ENCODE measurements around the gene DGLUCY.
"Not testable (repeated sequence)": the region's sequence is repeated elsewhere in the genome, so short reads cannot be mapped to it uniquely, and the experiment has no call there.

DGLUCY gene

DNA sequence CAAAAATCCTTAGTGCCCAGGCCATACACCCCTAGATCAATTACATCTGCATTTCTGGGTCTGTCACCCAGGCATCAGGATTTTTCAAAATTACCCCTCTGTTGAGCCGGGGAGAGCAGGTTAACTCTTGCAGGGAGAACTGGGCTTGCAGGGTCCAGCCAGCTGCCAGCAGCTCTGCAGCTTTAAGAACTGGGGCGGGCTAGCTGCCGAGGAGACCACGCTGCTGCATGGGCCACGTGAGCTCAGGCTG is at the start of gene DGLUCY:
Gene DGLUCY (plus strand): TSS at position 245 of the 250 bp plus-strand sequence. CDS start 46,222 bp downstream, outside the sequence.
- no peak for DNase-seq

GRCh38 chr14:91065266-91065665 is 48.6 kb upstream of the DGLUCY start:
- DNase-seq = no peak

DNA sequence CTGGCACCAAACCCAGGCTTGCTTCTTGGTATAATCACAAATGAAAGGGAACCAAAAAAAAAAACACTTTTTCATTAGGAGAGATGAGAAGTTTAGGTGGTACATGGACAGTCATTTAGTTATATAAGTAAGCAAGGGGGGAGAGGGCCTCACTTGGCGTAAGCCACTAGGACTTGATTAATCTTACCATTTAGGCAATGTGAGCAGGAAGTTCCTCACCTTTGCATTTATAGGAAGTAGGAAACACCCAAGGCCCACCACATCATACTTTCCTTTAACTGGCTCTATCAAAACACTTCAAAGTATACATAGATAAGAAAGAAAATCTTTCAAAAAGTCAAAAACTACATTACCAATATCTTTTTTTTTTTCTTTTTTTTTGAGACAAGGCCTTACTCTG is 46.7 kb upstream of the DGLUCY start:
- DNase-seq = no peak

GRCh38 chr14:91068642-91069041 is 45.2 kb upstream of the DGLUCY start:
- no peak for DNase-seq

GRCh38 chr14:91070572-91070971 is 43.3 kb upstream of the DGLUCY start:
- DNase-seq = no peak

- no peak for DNase-seq
Measured at GRCh38 chr14:91075553-91075952, 38.3 kb upstream of the DGLUCY start.

DNA sequence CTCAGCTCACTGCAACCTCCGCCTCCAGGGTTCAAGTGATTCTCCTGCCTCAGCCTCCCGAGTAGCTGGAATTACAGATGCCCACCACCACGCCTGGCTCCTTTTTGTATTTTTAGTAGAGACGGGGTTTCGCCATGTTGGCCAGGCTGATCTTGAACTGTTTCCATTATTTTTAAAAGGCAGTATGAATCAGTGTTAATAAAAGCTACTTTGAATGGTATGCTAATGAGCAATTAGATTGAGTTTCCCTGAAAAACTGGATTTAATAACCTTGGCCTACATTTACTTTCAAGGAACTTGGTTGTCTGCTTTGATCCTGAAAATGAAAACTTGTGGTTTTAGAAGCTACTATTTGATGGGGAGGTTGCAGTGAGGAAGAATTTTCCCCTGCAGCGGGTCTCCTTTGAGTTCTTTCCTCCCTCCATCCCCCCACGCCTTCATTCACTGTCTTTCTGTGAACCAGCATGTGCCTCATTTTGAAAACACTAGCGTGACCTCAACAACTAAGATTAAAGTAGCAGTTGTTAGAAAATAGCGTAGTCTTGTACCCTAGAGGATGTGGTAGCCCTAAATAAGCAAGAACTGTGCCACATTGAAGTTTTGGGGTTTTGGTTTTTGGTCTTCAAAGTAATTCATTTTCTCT is 35.7 kb upstream of the DGLUCY start:
- no peak for DNase-seq

- DNase-seq = no peak
Measured at GRCh38 chr14:91080071-91080470, 33.8 kb upstream of the DGLUCY start.

GRCh38 chr14:91082282-91082681 is 31.6 kb upstream of the DGLUCY start:
- no peak for DNase-seq

GRCh38 chr14:91084516-91084915 is 29.4 kb upstream of the DGLUCY start:
- no peak for DNase-seq

GRCh38 chr14:91087470-91087869 is 26.4 kb upstream of the DGLUCY start:
- DNase-seq = not testable (repeated sequence)

DNA sequence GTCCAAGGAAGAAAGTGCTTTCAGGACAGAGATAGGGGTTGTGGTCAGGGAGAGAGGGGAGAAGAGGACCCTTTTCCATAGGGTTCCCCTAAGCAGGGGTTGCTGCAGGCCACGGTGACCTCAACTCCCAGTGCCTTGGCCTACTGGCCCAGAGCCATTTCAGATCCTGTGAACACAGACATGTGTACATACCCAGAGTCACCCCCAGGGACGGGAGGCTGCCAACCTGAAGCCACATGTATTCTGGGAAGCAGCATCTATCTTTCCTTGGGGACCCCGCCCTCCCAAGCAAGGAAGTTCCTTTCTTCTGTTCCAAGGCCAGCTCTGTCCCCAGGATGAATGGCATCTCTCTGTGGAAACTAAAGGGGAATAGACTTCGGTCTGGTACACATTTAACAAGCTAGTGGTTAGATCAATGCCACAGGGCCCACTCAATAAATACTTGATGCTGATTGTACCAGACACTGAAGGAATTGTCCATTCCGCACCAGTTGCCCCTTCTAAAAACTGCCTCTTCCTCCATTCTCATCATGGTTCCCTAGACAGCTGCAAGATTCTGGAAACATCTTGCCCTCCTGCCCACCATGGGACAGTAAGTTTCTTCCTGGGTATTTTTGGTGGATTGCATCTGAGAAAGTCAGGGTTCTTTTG is 25.2 kb upstream of the DGLUCY start:
- no peak for DNase-seq

- no peak for DNase-seq
Measured at GRCh38 chr14:91089958-91090535, 23.8 kb upstream of the DGLUCY start.

DNA sequence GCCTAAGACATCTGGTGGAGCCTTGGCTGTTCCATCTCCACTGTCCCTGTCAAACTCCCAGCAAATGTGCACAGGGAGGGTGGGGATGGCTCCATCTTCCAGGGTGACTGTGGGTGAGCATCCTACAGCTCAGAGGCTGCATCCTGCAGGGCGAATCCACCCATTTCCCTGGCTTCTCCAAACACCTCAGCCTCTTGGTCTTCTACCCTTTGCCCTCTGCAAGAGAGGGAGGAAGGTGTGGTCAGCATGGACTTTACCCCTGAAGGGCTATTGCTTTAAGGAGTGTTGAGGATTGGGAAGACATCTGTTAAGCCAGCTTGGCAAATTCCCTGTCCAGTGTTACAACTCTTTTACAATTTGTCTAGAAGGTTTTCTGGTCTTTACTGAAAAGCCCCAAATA is 23.1 kb upstream of the DGLUCY start:
- no peak for DNase-seq

DNA sequence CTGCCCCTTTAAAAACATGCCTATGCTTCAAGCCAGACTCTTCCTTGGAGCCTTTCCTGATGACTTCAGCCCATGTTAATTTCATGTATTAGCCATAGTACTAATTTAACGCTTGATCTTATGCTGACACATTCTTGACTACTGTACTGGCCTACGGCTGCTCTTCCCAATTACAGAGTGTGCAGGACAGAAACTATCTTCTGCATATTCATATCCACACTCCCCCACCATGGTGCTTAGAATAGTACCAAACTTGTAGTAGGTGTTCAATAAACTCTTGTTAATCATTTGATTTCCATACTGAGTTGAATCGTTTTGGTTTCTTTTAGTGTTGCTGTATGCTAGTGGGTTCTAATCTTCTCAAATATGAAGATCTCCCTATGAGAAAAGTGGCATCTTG is 21.8 kb upstream of the DGLUCY start:
- no peak for DNase-seq

DNA sequence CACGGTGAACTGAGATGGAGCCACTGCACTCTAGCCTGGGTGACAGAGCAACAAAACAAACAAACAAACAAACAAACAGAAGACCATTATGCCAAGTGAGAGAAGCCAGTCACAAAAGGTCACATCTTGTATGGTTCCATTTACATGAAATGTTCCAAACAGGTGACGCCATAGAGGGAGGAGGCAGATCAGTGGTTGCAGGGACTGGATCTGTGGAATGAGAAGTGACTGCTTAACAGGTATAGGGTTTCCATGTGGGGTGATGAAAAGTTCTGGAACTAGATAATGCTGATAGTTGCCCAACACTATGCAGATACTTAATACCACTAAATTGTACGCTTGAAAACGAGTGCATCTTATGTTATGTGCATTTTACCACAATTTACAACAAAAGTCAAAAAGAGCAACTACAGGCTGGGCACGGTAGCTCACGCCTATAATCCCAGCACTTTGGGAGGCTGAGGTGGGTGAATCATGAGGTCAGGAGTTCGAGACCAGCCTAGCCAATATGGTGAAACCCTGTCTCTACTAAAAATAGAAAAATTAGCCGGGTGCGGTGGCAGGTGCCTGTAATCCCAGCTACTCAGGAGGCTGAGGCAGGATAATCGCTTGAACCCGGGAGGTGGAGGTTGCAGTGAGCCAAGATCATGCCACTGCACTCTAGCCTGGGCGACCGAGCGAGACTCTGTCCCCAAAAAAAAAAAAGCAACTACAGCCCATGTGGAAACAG is 20.0 kb upstream of the DGLUCY start:
- DNase-seq = not testable (repeated sequence)

DNA sequence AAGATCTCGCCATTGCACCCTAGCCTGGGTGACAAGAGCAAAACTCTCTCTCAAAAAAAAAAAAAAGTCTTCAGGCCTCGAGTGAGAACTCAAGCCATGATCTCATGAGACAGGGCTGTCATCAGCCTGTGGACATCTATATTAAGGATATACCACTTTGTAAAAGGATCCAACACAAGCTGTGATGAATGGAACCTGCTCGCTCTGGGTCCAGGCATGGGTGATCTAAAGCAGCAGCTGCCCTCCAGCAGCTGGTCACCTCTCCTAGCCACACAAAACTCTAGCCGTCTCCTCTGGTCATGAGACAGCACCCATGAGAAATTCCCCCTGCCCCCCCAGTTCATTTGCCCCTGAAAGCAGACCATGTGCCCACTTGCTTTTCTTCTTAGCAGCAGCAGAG is 19.1 kb upstream of the DGLUCY start:
- DNase-seq = no peak

DNA sequence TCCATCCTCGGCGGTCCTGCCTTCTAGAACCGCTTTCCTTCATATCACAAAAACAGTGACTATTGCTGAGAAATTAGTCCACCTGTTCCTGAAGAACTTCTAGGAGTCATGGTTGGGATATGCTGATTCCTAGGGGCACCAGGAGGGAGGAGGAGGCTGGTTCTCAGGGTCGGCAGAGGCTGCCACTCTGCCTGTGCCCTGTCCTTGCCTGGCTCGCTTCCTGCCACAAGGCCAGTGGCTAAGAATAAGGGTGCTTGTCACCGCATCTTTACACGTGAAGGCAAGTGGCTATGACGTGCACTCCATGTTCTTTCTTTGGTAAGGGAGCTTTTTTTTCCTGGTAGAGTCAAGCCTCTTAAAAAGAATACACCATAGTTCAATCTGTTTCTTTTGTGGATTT is 18.7 kb upstream of the DGLUCY start:
- no peak for DNase-seq

DNA sequence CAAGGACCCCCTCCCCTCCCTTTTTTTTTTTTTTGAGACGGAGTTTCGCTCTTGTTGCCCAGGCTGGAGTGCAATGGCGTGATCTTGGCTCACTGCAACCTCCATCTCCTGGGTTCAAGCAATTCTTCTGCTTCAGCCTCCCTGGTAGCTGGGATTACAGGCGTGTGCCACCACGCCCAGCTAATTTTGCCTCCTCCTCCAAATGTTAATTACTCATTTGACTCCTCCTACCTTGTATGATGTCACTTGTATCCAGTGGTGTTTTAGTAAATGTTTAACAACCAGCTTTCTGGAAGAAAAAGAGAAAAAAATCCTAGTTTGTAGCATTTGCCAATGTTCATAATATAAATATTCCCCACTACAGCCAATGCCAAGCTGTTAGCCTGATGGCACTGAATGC is 16.2 kb upstream of the DGLUCY start:
- not testable (repeated sequence) for DNase-seq

- DNase-seq = no peak
Measured at GRCh38 chr14:91098591-91098990, 15.3 kb upstream of the DGLUCY start.

DNA sequence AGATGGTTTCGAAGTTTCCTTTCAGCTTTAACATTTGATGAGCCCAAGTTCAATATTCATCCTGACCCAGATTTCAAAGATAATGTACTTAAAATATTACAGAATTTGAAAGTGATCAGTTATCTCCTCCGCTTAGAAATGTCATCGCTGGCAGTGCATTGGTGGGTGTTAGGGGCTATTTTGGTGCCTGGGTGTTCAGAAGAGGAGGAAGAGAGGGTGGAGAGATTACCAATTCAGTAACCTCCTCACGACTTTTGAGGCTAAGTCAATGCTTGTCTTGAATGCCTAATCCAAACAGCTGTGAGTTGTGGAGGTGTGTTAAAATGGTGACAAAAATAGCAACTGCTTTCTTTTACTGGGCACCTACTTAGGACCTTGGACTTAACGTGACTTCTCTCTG is 13.8 kb upstream of the DGLUCY start:
- DNase-seq = no peak

DNA sequence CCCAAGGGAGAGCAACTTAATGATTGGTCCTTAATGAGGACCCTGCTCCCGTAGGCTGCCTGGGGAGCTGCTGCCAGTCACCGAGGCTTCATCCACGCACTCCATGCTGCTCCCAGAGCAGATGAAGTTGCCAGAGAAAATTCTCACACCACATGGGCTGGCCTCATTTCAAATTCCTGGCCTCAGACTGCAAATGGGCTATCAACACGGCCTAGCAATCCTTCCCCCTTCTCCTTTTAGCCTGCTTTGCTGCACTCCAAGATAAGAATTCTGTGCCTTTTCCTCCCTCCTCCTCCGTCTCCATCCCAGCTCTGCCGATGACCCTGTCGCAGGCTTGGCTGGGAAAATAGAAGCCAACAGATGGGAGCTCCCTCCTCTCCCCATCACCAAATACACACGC is 10.8 kb upstream of the DGLUCY start:
- no peak for DNase-seq

DNA sequence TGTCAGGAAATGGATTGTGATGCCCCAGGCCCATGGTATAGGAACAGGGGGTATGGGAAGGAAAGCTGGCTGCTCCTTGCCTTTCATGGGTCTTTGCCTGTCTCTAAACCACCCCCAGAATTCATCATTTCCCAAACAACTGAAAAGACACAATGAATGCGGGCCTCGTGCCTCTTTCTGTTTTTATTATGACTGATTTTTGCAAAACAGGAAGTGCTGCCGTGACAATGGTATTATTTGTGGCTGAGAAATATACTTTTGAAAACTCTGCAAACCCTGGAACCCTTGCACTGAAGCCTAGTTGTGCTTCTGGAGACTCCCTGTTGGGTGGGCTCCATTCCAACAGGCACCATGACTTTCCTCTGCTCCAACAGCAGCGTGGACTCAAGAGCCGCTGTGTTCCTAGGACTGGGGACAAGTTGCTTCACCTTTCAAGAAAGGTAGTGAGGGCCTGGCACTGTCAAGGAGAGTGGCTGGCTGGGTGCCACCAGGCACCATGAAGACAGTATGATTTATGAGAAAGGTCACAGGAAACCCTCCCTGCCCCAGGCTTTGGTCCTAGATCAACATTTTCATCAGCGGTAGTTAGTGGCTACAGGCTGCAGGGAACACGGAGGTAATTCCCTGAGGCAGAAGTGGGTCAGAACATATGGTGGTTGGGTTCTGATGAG is 4.8 kb upstream of the DGLUCY start:
- no peak for DNase-seq

DNA sequence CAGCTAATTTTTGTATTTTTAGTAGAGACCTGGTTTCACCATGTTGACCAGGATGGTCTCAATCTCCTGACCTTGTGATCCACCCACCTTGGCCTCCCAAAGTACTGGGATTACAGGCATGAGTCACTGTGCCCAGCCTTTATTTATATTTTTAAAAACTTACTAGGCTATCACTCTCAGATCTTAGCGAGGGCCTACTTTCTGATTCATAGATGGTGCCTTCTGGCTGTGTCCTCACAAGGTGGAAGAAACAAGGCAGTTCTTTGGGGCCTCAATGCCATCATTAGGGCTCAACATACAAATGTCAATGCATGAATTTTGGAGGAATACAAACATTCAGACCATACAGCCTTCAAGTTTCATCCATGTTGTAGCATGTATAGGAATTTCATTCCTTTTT is 2.4 kb upstream of the DGLUCY start:
- no peak for DNase-seq

Data from SHP77 treated with DMSO at 0.1 percent for 48 hours (cell line).